H1 (cell line): ENCODE results near the gene ELAVL2. TPM values are rescaled to one million over a fixed set of nuclear protein-coding genes. Genes with fewer than 3 reads are reported as not detected.

ENCODE experiments used
- CTCF ChIA-PET: fragments of 300-600 bp; sonication (Branson Sonifier 250); formaldehyde crosslinking; loops from one replicate; lab custom pipeline; 2021; ENCODE audit not compliant: partially characterized antibody; lab: Charles Lee
- POLR2A ChIA-PET: fragments of 300-600 bp; sonication (Branson Sonifier 250); formaldehyde crosslinking; loops from one replicate; lab custom pipeline; 2021; ENCODE audit warnings: inconsistent platforms; ENCODE audit not compliant: partially characterized antibody; lab: Charles Lee
- DNase-seq, 2 experiments: peaks; one replicate each; pipeline versions ENCODE4 v3.0.0 to v3.0.0-alpha.2; 2010 to 2022; ENCODE audit warnings: low spot score in 2 of 2, low read depth in 1 of 2, mixed read lengths in 1 of 2
- FAIRE-seq: peaks from 2 replicates; lab custom pipeline; 2011; peaks lifted over from hg19 to GRCh38; lab: Jason Lieb, UNC
- H2AFZ ChIP-seq: 2 replicates; pipeline ENCODE4 v1.8.1; 2012; ENCODE audit warnings: low read length, inconsistent platforms
- H2AK5ac ChIP-seq: 2 replicates; pipeline ENCODE4 v1.6.1; 2013; ENCODE audit warnings: low read depth, low read length
- H2BK120ac ChIP-seq: replicated peaks from 2 replicates; pipeline ENCODE3; 2013; ENCODE audit warnings: low read depth, low read length, inconsistent platforms
- H2BK12ac ChIP-seq: 2 replicates; pipeline ENCODE4 v1.6.1; 2013; ENCODE audit warnings: low read depth, low read length
- H2BK15ac ChIP-seq: 2 replicates; pipeline ENCODE4 v1.6.1; 2013; ENCODE audit warnings: low read length
- H2BK20ac ChIP-seq: 2 replicates; pipeline ENCODE4 v1.6.1; 2013; ENCODE audit warnings: low read length
- H2BK5ac ChIP-seq: 2 replicates; pipeline ENCODE4 v1.6.1; 2013; ENCODE audit warnings: low read depth, low read length
- H3K14ac ChIP-seq: 2 replicates; pipeline ENCODE4 v1.6.1; 2013; ENCODE audit warnings: inconsistent platforms; ENCODE audit not compliant: insufficient read length
- H3K18ac ChIP-seq: 2 replicates; pipeline ENCODE4 v1.6.1; 2013; ENCODE audit warnings: low read length; ENCODE audit errors: extremely low read depth
- H3K23ac ChIP-seq: 2 replicates; pipeline ENCODE4 v1.6.1; 2013; ENCODE audit warnings: inconsistent platforms; ENCODE audit not compliant: insufficient read length
- H3K23me2 ChIP-seq: 2 replicates; pipeline ENCODE4 v1.6.1; 2013; ENCODE audit warnings: low read depth, low read length
- H3K27ac ChIP-seq: 2 replicates; pipeline ENCODE4 v1.6.1; 2011; ENCODE audit warnings: low read depth, low read length, inconsistent platforms
- H3K27me3 ChIP-seq, 4 experiments: replicated peaks in 1 of 4; 1 replicate in 1 of 4; 2 replicates in 3 of 4; pipeline versions ENCODE4 v1.6.1 to v1.8.1; 2011 to 2013; ENCODE audit warnings: low read length in 3 of 4, mild to moderate bottlenecking in 3 of 4, inconsistent platforms in 2 of 4, mixed read lengths in 2 of 4, moderate library complexity in 1 of 4; ENCODE audit not compliant: control insufficient read depth in 3 of 4, insufficient read depth in 3 of 4; ENCODE audit errors: extremely low read depth in 1 of 4
- H3K36me3 ChIP-seq, 4 experiments: 2 replicates each; pipeline versions ENCODE4 v1.6.1 to v1.8.1; 2011 to 2013; ENCODE audit warnings: mild to moderate bottlenecking in 4 of 4, low read length in 3 of 4, moderate library complexity in 2 of 4, control low read depth in 1 of 4, inconsistent platforms in 1 of 4; ENCODE audit not compliant: insufficient read depth in 4 of 4, control insufficient read depth in 2 of 4
- H3K4ac ChIP-seq: replicated peaks from 2 replicates; pipeline ENCODE3; 2013; ENCODE audit warnings: low read length, low read depth, mixed read lengths, inconsistent platforms; ENCODE audit not compliant: insufficient read length
- H3K4me1 ChIP-seq, 4 experiments: replicated peaks in 1 of 4; 1 replicate in 1 of 4; 2 replicates in 3 of 4; pipeline versions ENCODE4 v1.6.1 to v1.8.1; 2011 to 2013; ENCODE audit warnings: low read length in 3 of 4, inconsistent platforms in 2 of 4, mixed read lengths in 1 of 4; ENCODE audit not compliant: insufficient read depth in 4 of 4, control insufficient read depth in 3 of 4
- H3K4me2 ChIP-seq, 2 experiments: 2 replicates each; pipeline versions ENCODE4 v1.6.1 to v1.8.1; 2011 to 2013; ENCODE audit warnings: low read depth in 2 of 2, low read length in 2 of 2, control low read depth in 1 of 2, inconsistent platforms in 1 of 2, mild to moderate bottlenecking in 1 of 2; ENCODE audit not compliant: insufficient read depth in 1 of 2
- H3K4me3 ChIP-seq, 4 experiments: fragments of 200-600, 300-600 bp in 1 of 4; sonication (generic), shearing (Covaris generic), sonication (Bioruptor Twin) in 1 of 4; 2 replicates each; pipeline versions ENCODE4 v1.5.1 to v1.8.1; 2011 to 2016; ENCODE audit warnings: low read length in 4 of 4, low read depth in 3 of 4, control low read depth in 2 of 4, inconsistent platforms in 2 of 4, mild to moderate bottlenecking in 2 of 4, mixed read lengths in 1 of 4, moderate library complexity in 1 of 4; ENCODE audit not compliant: insufficient read depth in 2 of 4; ENCODE audit errors: extremely low read depth in 1 of 4
- H3K56ac ChIP-seq: replicated peaks from 2 replicates; pipeline ENCODE3; 2013; ENCODE audit warnings: low read depth, mild to moderate bottlenecking, mixed read lengths, low read length, inconsistent platforms; ENCODE audit not compliant: insufficient read length
- H3K79me1 ChIP-seq: 2 replicates; pipeline ENCODE4 v1.6.1; 2013; ENCODE audit warnings: low read depth, low read length, control low read depth
- H3K79me2 ChIP-seq, 2 experiments: 2 replicates each; pipeline versions ENCODE4 v1.6.1 to v1.8.1; 2012 to 2013; ENCODE audit warnings: low read length in 2 of 2, mild to moderate bottlenecking in 2 of 2, inconsistent platforms in 1 of 2; ENCODE audit not compliant: insufficient read depth in 2 of 2, control insufficient read depth in 1 of 2
- H3K9ac ChIP-seq, 4 experiments: replicated peaks in 1 of 4; 1 replicate in 1 of 4; 2 replicates in 3 of 4; pipeline versions ENCODE4 v1.6.1 to v1.8.1; 2011 to 2013; ENCODE audit warnings: low read depth in 3 of 4, low read length in 3 of 4, control low read depth in 2 of 4, mild to moderate bottlenecking in 2 of 4, moderate library complexity in 2 of 4, inconsistent platforms in 1 of 4; ENCODE audit errors: extremely low read depth in 1 of 4
- H3K9me3 ChIP-seq, 2 experiments: 2 replicates each; pipeline versions ENCODE4 v1.6.1 to v1.8.1; 2012 to 2013; ENCODE audit warnings: mild to moderate bottlenecking in 2 of 2, moderate library complexity in 2 of 2, control low read depth in 1 of 2, inconsistent platforms in 1 of 2, low read depth in 1 of 2, low read length in 1 of 2, mixed read lengths in 1 of 2; ENCODE audit not compliant: insufficient read depth in 2 of 2
- H4K20me1 ChIP-seq, 2 experiments: replicated peaks in 1 of 2; 2 replicates each; pipeline versions ENCODE3 to v1.8.1; 2011 to 2013; ENCODE audit warnings: inconsistent platforms in 2 of 2, low read length in 2 of 2, mild to moderate bottlenecking in 1 of 2; ENCODE audit not compliant: insufficient read depth in 2 of 2, control insufficient read depth in 1 of 2
- H4K5ac ChIP-seq: 2 replicates; pipeline ENCODE4 v1.6.1; 2013; ENCODE audit warnings: low read length, low read depth, mixed read lengths, inconsistent platforms; ENCODE audit not compliant: insufficient read length
- H4K8ac ChIP-seq: 2 replicates; pipeline ENCODE4 v1.8.0; 2013; ENCODE audit warnings: mild to moderate bottlenecking, moderate library complexity, low read length, inconsistent platforms; ENCODE audit not compliant: insufficient read depth; ENCODE audit errors: extremely low read depth
- H4K91ac ChIP-seq: replicated peaks from 2 replicates; pipeline ENCODE3; 2013; ENCODE audit warnings: low read length, mixed read lengths, inconsistent platforms; ENCODE audit not compliant: insufficient read length
- ASH2L ChIP-seq: fragments of 200-600, 300-600 bp; sonication (generic); IDR thresholded peaks from one replicate; pipeline ENCODE4 v1.7.1; 2017; ENCODE audit warnings: low read length
- CTBP2 ChIP-seq: IDR thresholded peaks from 2 replicates; pipeline ENCODE4 v1.7.0; 2011; ENCODE audit warnings: borderline replicate concordance, mild to moderate bottlenecking, moderate library complexity, mixed read lengths, low read length; ENCODE audit not compliant: insufficient read depth, insufficient read length
- E2F6 ChIP-seq: IDR thresholded peaks from 2 replicates; pipeline ENCODE4 v1.6.1; 2012; ENCODE audit warnings: inconsistent platforms
- FOSL1 ChIP-seq: IDR thresholded peaks from 2 replicates; pipeline ENCODE4 v1.6.1; 2011; ENCODE audit warnings: mild to moderate bottlenecking, low read depth, low read length, moderate library complexity; ENCODE audit not compliant: insufficient read depth
- GTF2F1 ChIP-seq: IDR thresholded peaks from 2 replicates; pipeline ENCODE4 v1.6.1; 2012; ENCODE audit warnings: low read depth, low read length, improper control_type of control experiment, borderline replicate concordance
- JUN ChIP-seq: IDR thresholded peaks from 2 replicates; pipeline ENCODE4 v1.6.1; 2011; ENCODE audit warnings: low read depth, mild to moderate bottlenecking, improper control_type of control experiment, low read length
- KDM4A ChIP-seq: IDR thresholded peaks from one replicate; pipeline ENCODE4 v1.7.1; 2012; ENCODE audit warnings: low read depth, mild to moderate bottlenecking, moderate library complexity, low read length, inconsistent platforms; ENCODE audit not compliant: severe bottlenecking
- MAX ChIP-seq: IDR thresholded peaks from 2 replicates; pipeline ENCODE4 v1.6.1; 2012; ENCODE audit warnings: inconsistent platforms
- NRF1 ChIP-seq: IDR thresholded peaks from 2 replicates; pipeline ENCODE4 v1.6.1; 2011; ENCODE audit warnings: mild to moderate bottlenecking, low read depth, low read length, improper control_type of control experiment
- POLR2A ChIP-seq, 2 experiments: IDR thresholded peaks; 1 replicate in 1 of 2; 2 replicates in 1 of 2; pipeline ENCODE4 v1.6.1; 2011; ENCODE audit warnings: low read depth in 2 of 2, low read length in 2 of 2, mild to moderate bottlenecking in 2 of 2; ENCODE audit errors: control extremely low read depth in 1 of 2
- WGBS, 2 experiments: shearing (Covaris generic) in 1 of 2; methylation state at CpG; one replicate each; pipeline versions ENCODE4 v1.1.6 to v1.1.7; 2013 to 2015; ENCODE audit warnings: low lambda C conversion rate in 2 of 2, mixed read lengths in 2 of 2, inconsistent platforms in 1 of 2, low coverage in 1 of 2, missing lambda C conversion rate in 1 of 2; ENCODE audit not compliant: insufficient replicate concordance in 2 of 2, insufficient coverage in 1 of 2, insufficient read length in 1 of 2; ENCODE audit errors: extremely low coverage in 1 of 2, missing lambda C conversion rate in 1 of 2; 5-methylcytosine and 5-hydroxymethylcytosine counted together
- polyA plus RNA-seq, 7 experiments: library from polyadenylated mRNA; depleted of rRNA in 3 of 7; stranded (reverse) in 5 of 7; unstranded in 2 of 7; fragments of >200 nt in 5 of 7; fragments of 200-250 nt in 2 of 7; gene quantifications; 1 replicate in 5 of 7; 2 replicates in 1 of 7; 4 replicates in 1 of 7; pipeline versions ENCODE4 v1.2.1 to v1.2.3, GENCODE V29; 2011 to 2013; ENCODE audit warnings: missing spikeins in 2 of 7, mixed read lengths in 2 of 7
- total RNA-seq: library from RNA; stranded (reverse); fragmentation: NEBNext Ultra II Directional; extraction: Animal tissue kit (Norgen Biotek cat#: 25700); gene quantifications from 2 replicates; pipeline ENCODE4 v1.2.1, GENCODE V29; 2021

ELAVL2 gene
- total and polyA plus RNA-seq, 2 of the 8 experiments (the other 6 are each of a cell fraction or from before 2014, with no cell fraction given), result 4.9 to 21.9 TPM

- no peak overlapping the region for H3K18ac ChIP-seq
- H3K4me2 ChIP-seq, result peak overlapping the region; percentile 89 to 90
- WGBS, 2 experiments, result 2% methylated on average over 13 of the region's 28 CpGs; no CpG with 5 or more reads in 1 of the 2 experiments
- no peak overlapping the region for H3K27ac ChIP-seq
- H3K36me3 ChIP-seq, result no peaks in the 10 kb centered on the region
- no peak for FAIRE-seq
- H3K14ac ChIP-seq, result no peak overlapping the region
- no peak overlapping the region for H3K56ac ChIP-seq
- H3K23ac ChIP-seq, result no peak overlapping the region
- ChIA-PET CTCF (no interaction called here), POLR2A (interaction anchor here (0.7 to 1.2 kb wide), 3 partner anchors 9 to 76 kb away, joined by 4 to 6 read pairs (median 5); no protein-coding TSS in a partner anchor)
- no peaks in the 10 kb centered on the region for H3K79me2 ChIP-seq
- no peak overlapping the region for H2BK20ac ChIP-seq
- H3K4ac ChIP-seq, result no peak overlapping the region
- H3K9me3 ChIP-seq, result no peaks in the 10 kb centered on the region
- H3K27me3 ChIP-seq, result peaks cover 2 to 30% (median 22%) of the 10 kb centered on the region in 4 experiments
- H3K79me1 ChIP-seq, result no peaks in the 10 kb centered on the region
- no peak overlapping the region for H2AK5ac ChIP-seq
- H3K9ac ChIP-seq, result no peak overlapping the region
- H2BK120ac ChIP-seq, result no peak overlapping the region
- no peak overlapping the region for H2AFZ ChIP-seq
- H3K4me1 ChIP-seq, result peaks cover 2 to 5% (median 3%) of the 10 kb centered on the region in 4 experiments; a peak in 4 of 7 replicates
- peaks cover 0 to 1% of the 10 kb centered on the region in 2 experiments for H4K20me1 ChIP-seq
- no peak overlapping the region for H2BK15ac ChIP-seq
- H4K5ac ChIP-seq, result no peak overlapping the region
- H3K23me2 ChIP-seq, result peaks cover 13% of the 10 kb centered on the region; the same call in 1 of the 2 replicates
- no peak overlapping the region for H4K8ac ChIP-seq
- H3K4me3 ChIP-seq, result peak overlapping the region; percentile 33 to 74 (median 44); a peak in 7 of 8 replicates
- no peak overlapping the region for H2BK12ac ChIP-seq
- peak in 1 of 2 experiments; percentile 62 for DNase-seq
- H2BK5ac ChIP-seq, result no peak overlapping the region
- H4K91ac ChIP-seq, result no peak overlapping the region
- TF ChIP-seq GTF2F1, result no peak
- no peak for TF ChIP-seq FOSL1
- peak; percentile 64 for TF ChIP-seq MAX
- TF ChIP-seq CTBP2, result peak; percentile 85
- peak; percentile 88 for TF ChIP-seq ASH2L
- peak; percentile 22; the same call in 1 of the 2 replicates for TF ChIP-seq E2F6
- TF ChIP-seq JUN, result no peak
- TF ChIP-seq NRF1, result no peak
- no peak for TF ChIP-seq POLR2A (IDR thresholded peaks at IDR 0.05; ENCODE audit: control extremely low read depth in 1 of 2, low read depth in 2 of 2, low read length in 2 of 2)
- peak; percentile 55 for TF ChIP-seq KDM4A
These were observed 5.1 kb upstream of the ELAVL2 start for GRCh38 chr9:23830929-23831730.
